ENCODE measurements around the gene CEP295NL. TPM values are rescaled to one million over a fixed set of nuclear protein-coding genes. Genes with fewer than 3 reads are reported as not detected.

CEP295NL gene
- total and polyA plus RNA-seq, 2 of the 8 experiments (the other 6 are each of a cell fraction or from before 2014, with no cell fraction given) = 0.06 to 2.0 TPM

DNA sequence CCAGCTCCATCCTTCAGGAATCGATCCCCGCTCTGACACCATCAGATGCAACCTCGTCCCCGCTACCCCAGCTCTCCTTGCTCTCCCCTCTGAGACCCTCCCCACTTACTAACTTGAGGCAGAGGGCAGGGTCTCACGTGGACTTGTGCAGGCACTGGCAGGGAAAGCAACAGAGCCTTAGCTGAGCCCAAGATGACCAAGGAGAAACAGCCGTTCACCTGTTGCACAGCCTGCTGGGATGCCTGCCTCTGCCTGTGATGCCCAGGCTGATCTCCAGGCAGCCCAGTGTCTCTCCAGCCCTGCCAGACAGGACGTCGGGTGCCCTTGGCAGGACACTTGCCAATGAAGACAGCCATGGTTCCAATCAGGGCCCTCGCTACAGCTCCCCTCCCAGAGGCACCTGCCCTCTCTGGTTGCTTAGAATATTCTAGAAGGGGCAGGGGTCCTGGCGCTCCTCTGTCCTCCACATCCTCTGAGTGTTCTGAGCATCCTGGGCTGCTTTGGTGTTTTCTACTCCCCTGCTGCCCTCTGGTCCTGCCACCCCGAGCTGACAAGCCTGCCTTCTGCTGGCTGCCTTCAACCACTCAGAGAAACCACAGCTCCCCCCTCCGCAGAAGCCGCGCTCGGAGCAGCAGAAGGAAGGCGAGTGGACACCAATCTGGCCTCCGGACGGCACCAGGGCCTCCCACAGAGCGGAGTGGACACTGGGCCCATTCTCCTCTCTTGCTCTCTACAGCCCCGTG, 6.7 kb downstream of the CEP295NL start:
- no peak overlapping the region for H3K27ac ChIP-seq (ENCODE audit: low read depth, low read length)
- CTCF ChIA-PET (ENCODE audit: partially characterized antibody) = interaction anchor here (0.9 to 5.9 kb wide), 7 partner anchors 10 to 79 kb away, joined by 3 to 19 read pairs (median 4); no protein-coding TSS in a partner anchor

More for the DNA sequence above, 6.7 kb downstream of the CEP295NL start:
- H2AFZ ChIP-seq (ENCODE audit: low read length) = no peak overlapping the region
- no peak overlapping the region for H3K14ac ChIP-seq (ENCODE audit: insufficient read length)
- no peak for FAIRE-seq
- H4K91ac ChIP-seq (replicated peaks; ENCODE audit: insufficient read length, low read length) = no peak overlapping the region
- H4K8ac ChIP-seq (ENCODE audit: extremely low read depth, insufficient read depth, low read length) = peak overlapping the region; percentile 43; the same call in 1 of the 2 replicates
- peaks cover 4 to 17% of the 10 kb centered on the region in 2 experiments for H4K20me1 ChIP-seq (replicated peaks in 1 of 2; ENCODE audit: control insufficient read depth in 1 of 2, insufficient read depth in 2 of 2, low read length in 2 of 2)
- H2BK12ac ChIP-seq (ENCODE audit: low read depth, low read length) = 0 out of 2 replicates have a peak overlapping the region, but pooled peaks have one; percentile 17
- H3K4ac ChIP-seq (replicated peaks; ENCODE audit: insufficient read length, low read depth, low read length) = no peak overlapping the region
- H3K18ac ChIP-seq (ENCODE audit: extremely low read depth, low read length) = no peak overlapping the region
- no peak overlapping the region for H2BK20ac ChIP-seq (ENCODE audit: low read length)
- H4K5ac ChIP-seq (ENCODE audit: insufficient read length, low read depth, low read length) = no peak overlapping the region
- H3K23ac ChIP-seq (ENCODE audit: insufficient read length) = no peak overlapping the region
- no peak overlapping the region for H3K4me3 ChIP-seq (ENCODE audit: extremely low read depth in 1 of 4, insufficient read depth in 2 of 4, low read depth in 3 of 4, low read length in 4 of 4)
- no peak overlapping the region for H3K56ac ChIP-seq (replicated peaks; ENCODE audit: insufficient read length, low read depth, low read length)
- no peaks in the 10 kb centered on the region; the same call in 1 of the 2 replicates for H3K23me2 ChIP-seq (ENCODE audit: low read depth, low read length)
- no peak overlapping the region for H2BK15ac ChIP-seq (ENCODE audit: low read length)
- no peak overlapping the region for H2BK5ac ChIP-seq (ENCODE audit: low read depth, low read length)
- H3K9me3 ChIP-seq (ENCODE audit: insufficient read depth in 2 of 2, low read depth in 1 of 2, low read length in 1 of 2) = no peaks in the 10 kb centered on the region
- no peak for TF ChIP-seq YY1 (IDR thresholded peaks at IDR 0.05; ENCODE audit: low read depth, low read length)
- no peak for TF ChIP-seq SRF (IDR thresholded peaks at IDR 0.05; ENCODE audit: low read depth, low read length)
- no peak for TF ChIP-seq EZH2 (IDR thresholded peaks at IDR 0.05; ENCODE audit: low read depth, low read length, severe bottlenecking)
- no peak for TF ChIP-seq RNF2 (IDR thresholded peaks at IDR 0.05; ENCODE audit: borderline replicate concordance, low read depth, low read length, missing control alignments, poor library complexity, severe bottlenecking)
- TF ChIP-seq HDAC6 (IDR thresholded peaks at IDR 0.05; ENCODE audit: low read depth, low read length) = no peak
- TF ChIP-seq SP4 (IDR thresholded peaks at IDR 0.05; ENCODE audit: low read length) = no peak
- POLR2A ChIA-PET (ENCODE audit: partially characterized antibody) = no interaction called here
- H3K27me3 ChIP-seq (replicated peaks in 1 of 4; ENCODE audit: control insufficient read depth in 3 of 4, extremely low read depth in 1 of 4, insufficient read depth in 3 of 4, low read length in 3 of 4) = no peaks in the 10 kb centered on the region
- WGBS, 2 experiments (ENCODE audit: extremely low coverage in 1 of 2, insufficient coverage in 1 of 2, insufficient read length in 1 of 2, insufficient replicate concordance in 2 of 2, low coverage in 1 of 2, low lambda C conversion rate in 2 of 2, missing lambda C conversion rate in 1 of 2) = 87% methylated on average over 19 of the region's 20 CpGs; no CpG with 5 or more reads in 1 of the 2 experiments
- H3K79me2 ChIP-seq (ENCODE audit: control insufficient read depth in 1 of 2, insufficient read depth in 2 of 2, low read length in 2 of 2) = peaks cover 0 to 42% of the 10 kb centered on the region in 2 experiments; a peak in 2 of 4 replicates
- H2AK5ac ChIP-seq (ENCODE audit: low read depth, low read length) = no peak overlapping the region
- peaks cover 14% of the 10 kb centered on the region for H3K79me1 ChIP-seq (ENCODE audit: low read depth, low read length)
- no peak overlapping the region for H2BK120ac ChIP-seq (replicated peaks; ENCODE audit: low read depth, low read length)
- no peak for DNase-seq (ENCODE audit: low read depth in 1 of 2, low spot score in 2 of 2)
- H3K9ac ChIP-seq (replicated peaks in 1 of 4; ENCODE audit: extremely low read depth in 1 of 4, low read depth in 3 of 4, low read length in 3 of 4) = 0 out of 7 replicates have a peak overlapping the region, but pooled peaks of 1 of the 4 experiments have one; percentile 15
- no peak overlapping the region for H3K4me2 ChIP-seq (ENCODE audit: insufficient read depth in 1 of 2, low read depth in 2 of 2, low read length in 2 of 2)
- peaks cover 0 to 3% (median 0%) of the 10 kb centered on the region in 4 experiments; a peak in 4 of 8 replicates for H3K36me3 ChIP-seq (ENCODE audit: control insufficient read depth in 2 of 4, insufficient read depth in 4 of 4, low read length in 3 of 4)
- H3K4me1 ChIP-seq (replicated peaks in 1 of 4; ENCODE audit: control insufficient read depth in 3 of 4, insufficient read depth in 4 of 4, low read length in 3 of 4) = peaks cover 4 to 24% (median 14%) of the 10 kb centered on the region in 4 experiments

Measured in H1 (cell line).